Frontal cortex (tissue), 4 donors: ENCODE results near the gene CCNA2. TPM values are rescaled to one million over a fixed set of nuclear protein-coding genes. Genes with fewer than 3 reads are reported as not detected.

Experiments used
- DNase-seq, 2 donors: peaks; one replicate each; pipeline ENCODE4 v3.0.0; 2012; ENCODE audit warnings: low spot score in 2 of 2
- FAIRE-seq: peaks from 2 replicates; lab custom pipeline; 2012; peaks lifted over from hg19 to GRCh38; lab: Jason Lieb, UNC
- total RNA-seq: library from RNA; depleted of rRNA; stranded (reverse); fragments of >200 nt; gene quantifications from one replicate; pipeline ENCODE4 v1.2.3, GENCODE V29; 2014
- donor health status: control.
- donor health status: control.
- donor health status: control.

The CCNA2 gene
- 6.9 TPM for total RNA-seq

DNA sequence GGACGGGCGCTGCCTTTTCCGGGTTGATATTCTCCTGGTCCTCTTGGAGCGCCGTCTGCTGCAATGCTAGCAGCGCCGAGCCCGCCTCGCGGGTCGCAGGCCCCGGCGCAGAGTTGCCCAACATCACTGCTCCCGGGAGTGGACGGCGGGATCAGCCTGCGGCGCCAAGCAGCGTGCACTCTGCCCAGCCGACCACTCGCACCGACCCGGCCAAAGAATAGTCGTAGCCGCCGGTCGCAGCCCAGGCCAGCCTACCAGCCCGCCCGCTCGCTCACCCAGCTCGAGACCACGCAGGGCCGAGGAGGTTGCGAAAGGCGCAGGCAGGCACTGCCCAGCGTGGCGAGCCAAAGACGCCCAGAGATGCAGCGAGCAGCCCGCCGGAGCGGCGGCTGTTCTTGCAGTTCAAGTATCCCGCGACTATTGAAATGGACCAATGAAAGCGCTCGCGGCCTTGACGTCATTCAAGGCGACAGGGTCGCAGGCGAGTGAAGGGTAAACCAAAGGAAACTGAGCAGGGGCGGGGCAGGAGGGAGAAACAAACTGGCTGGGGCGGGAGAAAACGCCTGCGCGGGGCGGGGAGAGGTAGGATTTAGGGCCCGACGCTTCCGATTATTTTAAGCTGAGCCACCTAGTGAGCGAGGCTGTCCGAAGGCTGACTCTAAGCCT lies at the start of gene CCNA2:
TSS of gene CCNA2 (minus strand) at position 379 of the 666 bp plus-strand sequence. CDS start at position 124, 255 bp downstream.
- FAIRE-seq (no peak), DNase-seq (peak; percentile 92 to 97)

DNA sequence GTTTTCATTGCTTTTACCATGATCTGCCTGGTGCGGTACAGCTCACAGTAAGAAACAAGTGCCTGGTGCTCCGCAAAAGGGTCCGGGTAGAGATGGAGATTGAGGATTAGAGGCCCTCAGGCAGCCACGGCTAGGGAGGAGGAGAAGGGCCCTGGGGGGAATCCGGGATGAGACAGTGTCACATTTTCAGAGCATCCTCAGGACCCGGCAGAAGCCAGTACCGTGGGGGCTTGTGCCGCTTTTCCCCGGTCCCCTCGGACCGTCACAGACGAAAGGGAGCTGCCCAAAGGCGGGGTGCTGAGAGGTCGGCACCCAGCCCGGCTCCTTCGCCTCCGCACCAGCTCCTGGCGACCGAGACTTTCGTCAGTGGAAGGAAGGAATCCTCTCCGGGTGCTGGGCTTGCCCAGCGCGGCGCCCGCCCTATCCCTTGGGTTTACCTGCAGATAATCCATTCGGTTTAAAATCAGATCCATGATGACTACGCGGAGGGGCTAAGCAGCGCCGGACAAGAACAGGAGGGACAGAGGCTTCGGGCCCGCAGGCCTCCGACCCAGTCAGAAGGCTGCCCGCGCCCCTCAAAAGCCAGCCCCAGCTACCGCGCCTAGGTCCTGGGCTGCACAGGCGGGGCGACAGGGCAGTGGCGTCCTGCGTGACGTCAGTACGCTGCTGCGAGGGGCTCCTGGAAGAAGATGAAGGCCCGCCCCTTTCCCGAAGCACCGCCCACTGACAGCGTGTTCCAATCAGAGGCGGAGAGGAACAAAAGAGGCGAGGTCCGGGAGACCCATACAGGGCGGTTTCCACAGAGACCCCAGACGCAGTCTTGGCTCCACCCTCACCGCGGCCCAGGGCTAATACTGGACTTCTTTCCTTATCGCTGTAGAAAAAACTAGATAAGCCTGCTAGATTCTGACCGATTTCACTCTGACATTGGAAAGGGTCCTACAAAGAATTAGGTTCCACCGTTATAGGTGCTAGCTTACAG lies 46.4 kb upstream of the CCNA2 start, which contains the start of gene BBS7:
TSS of gene BBS7 (minus strand) at position 634 of the 982 bp plus-strand sequence. CDS start at position 473, 161 bp downstream.
- FAIRE-seq: peak; percentile 94
- DNase-seq: peak; percentile 74 to 92

DNA sequence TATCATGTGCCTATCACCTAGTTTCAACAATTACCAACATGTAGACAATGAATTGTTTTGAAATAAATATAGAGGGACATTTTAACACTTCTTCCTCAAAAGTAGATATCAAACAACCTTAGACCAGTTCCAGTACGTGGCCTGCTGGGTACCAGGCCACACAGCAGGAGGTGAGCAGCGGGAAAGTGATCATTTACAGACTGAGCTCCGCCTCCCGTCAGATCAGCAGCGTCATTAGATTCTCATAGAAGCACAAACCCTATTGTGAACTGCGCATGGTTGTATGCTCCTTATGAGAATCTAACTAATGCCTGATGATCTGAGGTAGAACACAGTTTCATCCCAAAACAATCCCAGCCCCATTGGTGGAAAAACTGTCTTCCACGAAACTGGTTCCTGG lies 40.1 kb upstream of the CCNA2 start:
- DNase-seq: no peak
- FAIRE-seq: no peak

DNA sequence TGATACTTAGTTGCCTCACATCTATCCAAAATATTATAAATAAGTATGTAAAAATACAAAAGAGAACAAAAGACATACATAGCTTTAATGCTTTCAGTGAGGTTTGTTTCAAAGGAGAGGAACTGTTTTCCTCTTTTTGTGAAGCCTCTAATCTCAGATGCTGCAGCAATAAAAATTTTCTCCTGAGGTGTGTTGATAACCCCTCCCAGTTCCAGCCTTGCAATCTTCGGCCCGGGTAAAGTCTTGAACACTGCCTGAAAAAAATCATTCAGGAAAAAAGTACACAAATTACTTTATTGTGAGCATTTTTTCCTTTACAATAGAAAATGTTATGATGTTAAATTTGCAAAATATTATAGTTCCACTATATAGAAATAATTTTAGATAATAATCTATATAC lies 37.7 kb upstream of the CCNA2 start:
- no peak for FAIRE-seq

DNA sequence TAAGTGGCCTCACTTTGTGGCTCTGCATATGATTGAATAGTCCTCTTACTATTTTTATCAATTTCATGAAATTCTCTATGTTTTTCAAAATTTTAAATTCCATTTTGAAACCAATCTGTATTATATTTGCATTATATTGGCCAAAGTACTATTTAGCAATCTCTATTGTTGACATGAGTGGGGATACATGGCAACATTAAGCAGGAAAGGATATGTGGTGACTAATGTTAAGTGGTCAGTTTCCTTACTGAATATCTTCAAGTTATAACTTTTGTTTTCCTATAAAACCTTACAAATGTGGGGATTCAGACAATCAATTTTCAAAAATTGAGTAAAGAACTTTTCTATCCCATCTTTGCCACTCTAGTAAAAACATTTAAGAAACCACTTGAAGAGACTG lies 36.4 kb upstream of the CCNA2 start:
- FAIRE-seq (no peak), DNase-seq (no peak)

More for the DNA sequence above, 37.7 kb upstream of the CCNA2 start:
- DNase-seq: no peak

DNA sequence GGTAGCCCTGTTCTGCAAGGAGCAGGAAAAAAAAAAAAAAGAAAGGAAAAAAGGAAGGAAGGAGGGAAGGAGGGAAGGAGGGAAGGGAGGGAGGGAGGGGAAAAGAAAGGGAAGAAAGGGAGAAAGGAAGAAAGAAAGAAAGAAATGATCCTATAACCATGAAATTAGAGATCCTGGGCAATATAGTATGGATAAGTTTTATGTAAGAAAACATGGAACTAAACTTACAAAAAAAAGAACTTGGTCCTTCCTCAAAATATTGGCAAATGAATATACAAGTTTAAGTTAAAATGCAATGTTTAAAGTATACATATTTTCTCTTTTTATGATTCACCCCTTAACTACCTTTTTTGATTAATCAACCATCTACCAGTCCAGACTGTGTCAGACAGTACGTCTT lies 27.7 kb upstream of the CCNA2 start:
- DNase-seq (no peak), FAIRE-seq (no peak)

DNA sequence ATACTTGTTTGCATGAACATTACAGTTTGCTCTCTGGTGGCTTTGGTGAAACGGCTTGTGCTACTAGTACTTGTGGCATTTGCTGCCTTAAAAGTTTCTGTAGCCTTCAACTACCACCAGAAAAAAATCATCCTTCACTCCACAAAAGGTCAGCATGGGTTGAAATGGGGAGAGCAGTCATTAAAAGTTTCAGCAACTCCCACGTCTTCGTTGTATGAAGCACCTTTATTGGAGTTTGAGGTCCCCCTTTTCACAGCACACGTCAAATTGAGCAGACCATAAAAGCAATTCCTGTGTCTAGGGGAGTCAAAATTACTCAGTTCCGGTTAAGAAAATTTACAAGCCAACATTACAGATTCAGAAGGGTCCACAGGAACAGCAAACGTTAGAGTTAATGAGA lies 23.0 kb upstream of the CCNA2 start:
- no peak for FAIRE-seq
- DNase-seq: no peak

DNA sequence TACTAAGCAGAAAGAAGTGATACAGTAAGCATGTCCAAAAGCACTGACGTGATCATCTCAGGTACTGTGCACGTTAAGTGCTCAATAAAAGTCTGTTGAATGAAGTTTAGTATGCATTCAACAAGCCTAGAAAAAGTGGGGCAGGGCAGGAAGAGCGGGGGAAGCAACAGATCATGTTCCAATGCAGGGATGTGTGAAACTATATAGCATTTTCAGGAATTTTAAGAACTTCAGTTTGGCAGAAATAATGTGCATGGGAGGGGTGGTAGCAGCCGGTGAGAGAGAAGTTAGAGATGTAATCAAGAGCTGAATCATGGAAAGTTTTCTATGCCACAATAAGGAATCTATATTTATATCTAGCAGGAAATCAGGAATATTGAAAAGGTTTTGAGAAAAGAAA lies 19.2 kb upstream of the CCNA2 start:
- FAIRE-seq (no peak), DNase-seq (no peak)

DNA sequence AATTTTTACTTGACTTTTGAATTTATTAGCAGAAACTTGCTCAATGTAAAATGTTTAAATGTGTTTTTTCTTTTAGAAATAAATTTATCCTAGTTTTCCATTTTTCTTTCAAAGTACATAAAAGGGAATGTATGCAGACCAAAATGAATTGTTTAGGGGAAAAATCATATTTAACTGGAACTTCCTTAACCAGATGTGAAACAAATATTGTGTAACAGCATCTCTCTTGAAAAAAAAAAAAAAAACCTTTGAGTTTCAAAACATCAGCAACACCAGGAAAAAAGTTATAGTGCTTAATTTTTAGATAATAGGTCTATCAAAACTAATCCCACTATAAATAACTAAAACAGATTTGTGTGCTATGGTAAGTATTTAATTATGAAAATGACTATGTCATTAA lies 14.5 kb upstream of the CCNA2 start:
- DNase-seq (no peak), FAIRE-seq (peak; percentile 51)

DNA sequence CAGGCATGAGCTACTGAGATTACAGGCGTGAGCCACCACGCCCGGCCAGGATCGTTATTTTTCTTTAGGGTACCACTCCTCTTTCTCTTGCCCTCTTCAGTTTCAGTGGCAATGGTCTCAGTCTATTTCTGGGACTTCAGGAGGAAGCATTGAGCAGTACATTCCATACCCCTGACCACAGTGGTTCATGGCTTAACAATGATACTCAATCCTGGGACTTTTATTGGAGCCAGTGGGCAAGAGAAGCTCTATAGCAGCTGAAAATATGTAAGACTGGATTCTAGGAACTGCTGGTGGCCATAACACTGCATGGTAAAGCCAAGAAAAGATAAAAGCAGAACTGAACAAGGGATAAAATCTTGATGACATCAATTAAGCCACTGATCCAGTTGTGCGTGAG lies 5.8 kb upstream of the CCNA2 start:
- FAIRE-seq (no peak), DNase-seq (no peak)

DNA sequence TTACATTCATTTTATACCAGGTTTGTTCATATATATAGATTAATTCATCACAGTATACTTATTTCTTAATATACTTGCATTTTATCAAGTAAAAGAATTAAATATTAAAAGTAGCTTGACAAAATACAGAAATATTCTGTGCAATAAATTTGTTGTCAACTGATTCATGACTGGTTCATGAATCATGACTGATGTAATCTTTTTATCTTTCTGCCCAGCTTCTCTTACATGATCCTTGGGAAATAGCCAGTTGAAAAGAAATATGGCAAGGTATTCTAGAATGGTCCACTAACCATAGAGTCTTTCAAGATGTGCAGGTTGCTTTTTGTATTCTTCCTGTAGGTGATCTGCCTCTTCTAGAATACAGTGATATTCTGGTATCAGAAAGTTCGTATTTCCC lies 4.2 kb upstream of the CCNA2 start:
- FAIRE-seq (no peak), DNase-seq (no peak)

DNA sequence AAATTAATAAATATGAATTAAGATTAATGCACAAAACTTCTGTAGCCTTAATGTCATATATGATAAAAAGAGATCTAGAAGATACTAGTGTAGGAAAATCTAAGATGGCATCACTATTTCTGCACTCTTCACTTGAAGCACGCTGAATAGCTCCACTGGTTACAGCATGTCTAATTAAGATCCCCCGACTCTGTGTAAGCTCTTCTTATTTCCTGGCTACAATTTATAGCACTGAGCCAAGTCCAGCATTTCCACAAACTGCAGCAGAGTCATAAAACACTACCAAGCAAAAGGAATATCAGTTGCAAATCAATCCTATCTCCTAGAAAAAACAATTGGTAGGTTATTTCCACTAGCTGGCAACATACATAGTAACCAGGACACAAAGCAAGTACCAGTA lies 1.3 kb upstream of the CCNA2 start:
- no peak for DNase-seq
- FAIRE-seq: no peak

DNA sequence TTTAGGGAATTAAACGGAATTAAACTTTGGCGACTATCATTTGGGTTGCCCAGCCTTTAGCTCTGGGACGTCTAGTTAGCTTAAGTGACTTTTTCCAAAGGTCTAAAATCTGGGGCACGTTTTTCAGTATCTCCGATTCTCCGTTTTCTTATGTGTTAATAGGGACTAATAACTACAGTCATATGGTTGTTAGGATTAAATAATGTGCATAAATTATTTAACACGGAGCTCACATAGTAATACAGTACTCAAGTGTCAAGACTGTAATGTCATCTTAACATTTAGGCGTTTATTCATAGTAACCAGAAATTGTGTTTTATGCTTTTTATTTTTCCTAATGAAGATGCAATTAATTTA lies 466 bp upstream of the CCNA2 start:
- FAIRE-seq: no peak
- DNase-seq: no peak

DNA sequence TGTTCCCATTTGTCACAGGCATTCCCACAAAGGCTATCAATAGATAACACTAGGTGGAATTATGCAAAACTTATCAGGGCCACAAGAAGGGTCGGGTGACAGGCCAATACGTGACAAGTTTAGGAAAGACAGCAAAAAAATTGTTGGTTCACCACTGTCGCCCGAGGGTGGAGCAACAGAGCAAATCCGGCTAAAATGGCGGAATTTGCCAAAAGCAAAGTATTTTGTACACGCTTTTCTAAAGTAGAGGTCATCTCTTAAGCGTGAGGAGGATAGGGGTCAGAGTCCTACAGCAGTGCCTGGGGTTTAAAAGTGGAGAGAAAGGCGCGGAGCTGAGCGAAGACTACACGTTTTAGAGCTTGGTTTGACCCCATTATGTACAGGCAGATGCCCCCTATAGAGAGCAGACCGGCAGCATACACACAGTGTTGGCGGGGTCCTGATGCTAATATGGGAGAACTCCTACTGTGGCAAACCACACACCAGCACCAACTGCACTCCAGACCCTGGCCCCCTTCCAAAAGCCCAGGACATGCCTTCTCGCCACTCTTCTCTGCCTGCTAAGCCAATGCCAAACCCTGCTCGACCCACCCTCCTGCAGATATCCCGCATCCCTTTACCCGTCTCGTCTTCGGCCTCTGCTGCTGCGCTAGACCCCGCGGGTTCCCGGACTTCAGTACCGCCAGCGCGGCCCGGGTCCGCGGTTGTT lies 733 bp downstream of the CCNA2 start:
- no peak for FAIRE-seq
- DNase-seq: no peak

DNA sequence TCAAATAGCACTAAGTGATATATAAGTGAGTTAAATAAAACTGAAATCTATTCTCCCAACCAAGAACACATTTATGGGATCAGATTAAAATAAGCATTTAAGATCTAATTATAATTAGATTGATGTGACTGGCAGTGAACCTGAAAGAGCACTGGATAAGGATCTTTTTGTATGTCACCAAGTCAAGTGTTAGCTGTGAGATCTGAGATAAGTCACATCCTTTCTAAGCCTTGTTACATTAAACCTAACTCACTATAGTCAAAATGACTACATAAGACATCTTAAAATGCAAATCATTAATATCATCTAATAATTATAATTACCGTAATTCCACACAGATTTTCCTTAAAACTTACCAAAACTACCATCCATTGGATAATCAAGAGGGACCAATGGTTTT lies 1.6 kb downstream of the CCNA2 start:
- DNase-seq: no peak
- no peak for FAIRE-seq

DNA sequence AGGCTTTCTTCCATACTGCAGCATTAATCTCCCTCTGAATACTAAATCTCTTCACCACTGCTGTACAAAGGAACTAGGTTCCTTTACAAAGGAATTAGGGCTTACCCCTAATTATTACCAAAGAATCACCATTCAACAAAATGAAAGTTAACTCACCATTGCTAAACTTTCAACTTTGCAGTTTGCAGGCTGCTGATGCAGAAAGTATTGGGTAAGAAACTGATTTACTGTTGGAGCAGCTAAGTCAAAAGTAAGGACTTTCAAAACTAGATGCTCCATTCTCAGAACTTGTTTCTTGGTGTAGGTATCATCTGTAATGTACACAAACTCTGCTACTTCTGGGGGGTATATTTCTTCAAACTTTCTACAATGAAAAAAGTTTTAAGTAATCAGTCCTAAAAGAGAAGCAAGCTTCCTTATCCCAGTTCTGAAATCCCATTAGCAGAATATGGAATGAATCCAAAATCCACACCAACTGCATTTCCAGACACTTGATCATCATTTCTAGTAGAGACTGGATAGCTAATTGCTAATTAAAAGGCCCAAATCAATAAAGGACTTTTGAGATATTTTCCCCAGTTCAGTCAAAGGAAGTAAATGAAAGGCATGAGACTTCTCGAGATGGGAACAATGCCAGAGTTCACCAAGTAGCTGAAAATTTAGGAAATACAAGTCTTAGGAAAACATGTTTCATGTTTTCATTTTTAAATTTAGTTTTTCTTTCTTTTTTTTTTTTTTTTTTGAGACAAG lies 4.3 kb downstream of the CCNA2 start:
- DNase-seq: no peak
- no peak for FAIRE-seq

DNA sequence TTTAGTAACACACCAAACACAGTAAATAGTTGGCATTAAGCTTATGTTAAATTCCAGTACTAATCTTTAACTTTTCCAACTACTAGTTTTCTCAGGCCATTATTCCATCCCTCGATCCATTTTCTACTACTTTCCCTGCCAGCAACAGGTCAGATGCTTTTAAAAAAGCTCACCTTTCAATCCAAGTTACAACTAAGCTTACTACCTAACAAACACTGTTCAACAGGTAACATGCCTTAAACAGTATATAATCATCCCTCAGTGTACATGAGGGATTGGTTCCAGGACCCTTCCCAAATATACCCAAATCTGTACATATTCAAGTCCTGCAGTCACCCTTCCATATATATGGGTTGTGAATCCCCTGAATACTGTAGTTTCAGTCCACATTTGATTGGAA lies 5.5 kb downstream of the CCNA2 start:
- FAIRE-seq (no peak), DNase-seq (no peak)

DNA sequence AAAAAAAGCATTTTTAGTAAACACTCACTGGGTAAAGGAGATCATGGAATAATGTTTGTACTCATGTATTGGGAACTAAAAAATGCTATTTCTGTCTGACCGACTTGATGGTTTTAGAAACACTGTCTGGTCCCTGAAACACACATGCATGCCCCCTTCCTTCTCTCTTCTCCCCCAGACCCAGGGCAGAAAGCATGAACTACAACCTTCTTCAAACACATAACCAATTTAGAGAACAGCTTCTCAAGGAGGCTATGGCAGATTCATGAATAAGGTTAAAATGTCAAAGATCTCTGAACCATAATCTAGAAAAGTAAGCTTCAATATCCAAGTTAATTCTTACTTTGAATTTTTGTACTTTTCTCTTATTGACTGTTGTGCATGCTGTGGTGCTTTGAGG lies 6.0 kb downstream of the CCNA2 start:
- FAIRE-seq (no peak), DNase-seq (no peak)

DNA sequence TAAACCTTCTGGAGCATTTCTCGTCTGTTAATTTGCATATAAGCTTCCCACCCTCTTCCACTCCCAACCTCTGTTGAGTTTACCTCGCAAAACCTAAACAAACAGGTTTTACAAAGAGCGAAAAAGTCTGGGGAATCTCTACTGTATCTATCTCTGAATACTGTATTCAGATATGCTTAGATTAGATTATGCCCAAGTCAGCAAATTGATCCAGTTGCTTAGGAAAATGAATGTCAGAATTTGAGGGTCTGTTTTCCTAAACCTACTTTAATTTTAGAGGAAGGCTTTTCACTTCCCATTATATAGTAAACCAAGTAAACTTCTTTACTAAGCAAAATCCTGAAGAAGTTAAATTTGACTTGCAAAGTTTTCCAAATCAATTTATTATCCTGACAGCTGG lies 6.7 kb downstream of the CCNA2 start:
- DNase-seq: no peak
- no peak for FAIRE-seq

DNA sequence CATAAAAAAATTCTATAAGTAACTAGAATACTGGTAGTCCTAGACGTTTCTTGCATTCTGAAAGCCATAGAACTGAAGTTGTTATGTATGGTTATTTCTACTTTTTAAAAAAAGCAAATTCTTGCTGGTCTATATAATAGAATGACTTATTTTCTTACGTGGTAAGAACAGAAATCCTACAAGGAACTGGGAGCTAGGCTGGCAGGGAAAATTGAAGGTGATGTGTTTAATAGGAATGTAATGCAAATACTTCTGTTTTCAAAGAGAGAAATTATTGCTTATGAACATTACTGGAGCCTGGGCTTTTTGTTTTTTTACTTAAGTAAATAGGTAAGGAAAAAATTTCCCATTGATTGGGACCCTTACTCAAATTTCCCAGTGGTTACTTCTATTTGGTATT lies 8.9 kb downstream of the CCNA2 start:
- no peak for FAIRE-seq
- DNase-seq: no peak
